Measurements from ENCODE around the gene GUCY1B1.

GUCY1B1 gene

DNA sequence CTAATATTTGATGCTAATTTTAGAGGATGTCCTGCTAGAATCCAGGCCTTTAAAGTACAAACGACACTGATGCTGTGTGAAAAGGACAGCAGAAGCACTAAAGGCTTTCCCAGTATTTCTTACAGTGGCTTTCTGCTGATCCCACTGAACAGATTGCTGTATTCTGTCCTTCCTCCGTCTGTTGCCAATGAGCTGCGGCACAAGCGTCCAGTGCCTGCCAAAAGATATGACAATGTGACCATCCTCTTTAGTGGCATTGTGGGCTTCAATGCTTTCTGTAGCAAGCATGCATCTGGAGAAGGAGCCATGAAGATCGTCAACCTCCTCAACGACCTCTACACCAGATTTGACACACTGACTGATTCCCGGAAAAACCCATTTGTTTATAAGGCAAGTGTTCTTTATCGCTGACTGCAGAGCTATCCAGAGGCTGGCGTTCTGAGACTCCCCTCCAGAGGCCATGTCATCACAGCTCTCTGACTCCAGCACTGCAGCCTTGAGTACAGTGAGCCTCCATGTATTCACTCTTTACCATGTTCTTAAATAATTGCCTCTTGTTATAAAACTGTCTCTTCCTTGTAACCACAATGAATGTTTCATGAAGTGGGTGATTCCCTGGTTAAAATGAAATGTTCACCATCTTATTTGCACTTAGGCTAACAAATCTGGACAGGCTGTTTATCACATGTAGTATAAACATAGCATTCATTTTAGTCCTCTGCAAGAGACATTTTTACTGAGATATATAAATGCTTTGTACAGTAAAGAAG, 43.6 kb downstream of the GUCY1B1 start:
- no peak for DNase-seq

DNA sequence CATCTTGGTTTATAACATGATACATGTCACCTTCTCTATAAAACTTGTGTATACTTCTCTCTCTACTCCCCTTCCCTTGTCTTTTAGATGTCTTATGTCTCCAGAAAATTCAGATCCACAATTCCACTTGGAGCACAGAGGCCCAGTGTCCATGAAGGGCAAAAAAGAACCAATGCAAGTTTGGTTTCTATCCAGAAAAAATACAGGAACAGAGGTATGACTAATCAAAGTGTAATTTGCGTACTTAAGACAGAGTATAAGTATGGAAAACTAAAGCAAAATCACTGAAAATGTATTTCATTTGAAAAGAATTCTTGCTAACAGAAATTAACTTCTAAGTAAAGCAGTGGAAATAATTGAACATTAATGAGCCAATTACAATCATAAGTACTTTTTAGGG, 46.2 kb downstream of the GUCY1B1 start:
- DNase-seq = no peak

DNA sequence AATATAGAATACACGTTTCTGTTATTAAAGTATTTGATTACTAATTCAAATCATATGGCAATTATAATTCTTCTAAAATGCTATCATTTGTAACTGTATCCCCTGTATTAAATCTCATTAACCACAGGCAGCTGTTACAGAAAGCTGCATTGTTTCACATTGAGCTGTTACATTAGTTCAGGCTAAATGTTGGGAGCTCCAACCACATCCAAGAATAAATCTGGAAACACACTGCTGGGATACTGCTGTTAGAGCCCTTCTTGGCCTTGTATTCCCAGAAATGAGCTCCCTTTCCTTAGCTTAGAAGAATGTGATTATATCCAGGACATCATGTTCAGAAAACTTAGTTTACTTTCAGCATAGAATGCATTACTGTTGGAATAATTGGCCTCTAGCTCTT, 48.2 kb downstream of the GUCY1B1 start:
- no peak for DNase-seq

DNA sequence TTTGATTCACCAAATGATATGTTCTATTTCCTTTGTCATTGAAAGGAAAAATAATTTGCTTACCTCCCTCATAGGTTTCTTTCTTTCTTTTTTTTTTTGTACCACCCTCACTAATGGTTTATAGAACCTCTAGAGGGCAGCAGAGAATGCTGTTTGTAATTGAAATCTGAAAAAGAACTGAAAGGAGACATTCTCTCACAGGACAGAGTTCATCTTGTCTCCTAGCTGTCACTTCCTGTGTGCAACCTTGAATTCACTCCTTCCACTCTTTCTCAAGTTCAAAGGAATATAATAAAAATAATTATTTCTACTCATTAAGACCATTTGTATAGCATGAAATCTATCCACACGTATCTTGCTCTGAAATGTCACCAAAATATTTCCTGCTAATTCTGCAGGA, 51.0 kb downstream of the GUCY1B1 start:
- no peak for DNase-seq

DNA sequence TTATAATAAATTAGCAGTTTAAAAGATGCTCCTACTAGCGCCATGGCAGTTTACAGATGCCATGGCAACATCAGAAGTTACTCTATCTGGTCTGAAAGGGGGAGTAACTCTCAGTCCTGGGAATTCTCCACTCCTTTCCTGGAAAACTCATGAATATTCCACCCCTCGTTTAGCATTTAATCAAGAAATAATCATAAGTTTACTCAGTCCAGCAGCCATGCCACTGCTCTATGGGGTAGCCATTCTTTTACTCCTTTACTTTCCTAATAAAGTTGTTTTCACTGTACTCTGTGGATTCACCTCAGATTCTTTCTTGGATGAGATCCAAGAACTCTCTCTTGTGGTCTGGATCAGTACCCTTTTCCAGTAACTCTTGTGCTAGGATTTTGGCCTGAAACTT, 52.3 kb downstream of the GUCY1B1 start:
- no peak for DNase-seq

DNA sequence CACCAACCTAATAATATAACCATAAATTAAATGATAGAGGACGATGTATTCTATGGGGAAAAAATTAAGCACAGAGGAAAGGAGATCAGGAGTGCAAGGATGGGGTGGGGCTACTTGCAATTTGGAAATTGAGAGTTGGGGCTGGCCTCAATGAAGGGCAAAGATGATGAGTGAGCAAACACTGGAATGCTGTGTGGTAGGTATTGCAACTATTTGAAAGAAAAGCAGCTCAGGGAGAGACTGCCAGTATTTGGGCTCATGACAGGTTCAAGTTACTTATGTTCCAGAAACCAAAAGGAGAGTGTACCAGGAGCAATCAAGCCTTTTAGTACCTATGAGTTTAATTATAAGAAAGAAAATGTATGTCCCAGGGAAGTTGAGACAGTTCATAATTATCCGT, 59.8 kb downstream of the GUCY1B1 start:
- no peak for DNase-seq

DNA sequence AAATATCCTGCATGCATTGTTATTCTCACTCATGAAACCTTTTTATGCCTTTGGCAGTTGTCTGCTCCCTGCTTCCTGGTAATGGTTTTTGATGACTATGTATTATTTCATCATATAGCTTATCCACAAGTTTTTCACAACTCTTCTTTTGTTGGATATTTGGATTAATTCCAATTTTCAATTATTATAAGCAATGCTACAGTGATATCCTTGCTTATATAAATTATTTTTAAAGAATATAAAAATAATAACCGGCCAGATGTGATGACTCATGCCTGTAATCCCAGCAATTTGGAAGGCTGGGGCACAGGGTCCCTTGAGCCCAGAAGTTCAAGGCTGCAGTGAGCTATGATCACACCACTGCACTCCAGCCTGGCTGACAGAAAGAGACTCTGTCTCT, 60.2 kb downstream of the GUCY1B1 start:
- no peak for DNase-seq

DNA sequence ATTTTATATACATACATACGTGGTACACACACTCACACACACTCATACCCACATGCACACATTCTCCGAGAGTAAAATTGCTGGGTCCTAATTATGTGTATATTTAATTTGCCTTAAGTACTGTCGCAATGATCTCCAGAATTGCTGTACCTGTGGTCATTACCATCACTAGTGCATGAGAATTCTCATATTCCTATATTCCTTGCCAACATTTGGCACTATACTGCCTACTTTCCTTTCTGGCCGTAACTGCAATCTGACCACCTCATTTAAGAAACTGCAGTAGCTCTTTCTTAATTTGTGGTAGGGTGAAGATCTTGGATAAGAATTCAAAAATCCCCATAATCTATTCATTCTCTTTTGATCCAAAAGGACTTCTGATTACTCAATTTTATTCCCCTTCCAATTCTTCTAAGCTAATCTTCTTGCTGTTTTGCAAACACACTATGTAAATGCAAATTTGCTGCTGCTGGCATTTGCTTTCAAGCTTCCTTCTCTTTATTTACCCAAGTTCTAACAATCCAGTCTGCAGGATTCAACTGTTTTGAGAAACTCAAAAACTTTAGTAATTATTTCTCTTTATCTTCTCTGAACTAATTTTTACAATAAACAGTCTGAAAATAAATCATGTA, 62.2 kb downstream of the GUCY1B1 start:
- DNase-seq = no peak

DNA sequence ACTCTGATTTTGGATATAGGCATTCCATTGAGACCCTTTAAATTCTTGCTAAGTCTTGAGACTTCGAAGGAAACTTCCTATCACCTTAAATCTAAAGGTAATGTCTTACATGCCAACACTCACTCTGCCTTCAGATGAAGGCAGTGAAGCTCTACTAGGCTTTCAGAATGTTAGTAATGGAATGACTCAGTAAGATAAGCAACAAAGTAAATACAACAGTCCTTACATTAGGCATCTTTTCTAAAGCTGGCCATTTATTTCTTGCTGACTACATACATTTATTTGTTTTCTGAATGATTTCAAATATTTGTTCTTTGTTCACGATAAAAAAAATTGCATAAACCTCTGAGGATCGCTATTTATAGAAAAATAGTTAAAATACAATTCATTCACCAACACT, 63.8 kb downstream of the GUCY1B1 start:
- no peak for DNase-seq

DNA sequence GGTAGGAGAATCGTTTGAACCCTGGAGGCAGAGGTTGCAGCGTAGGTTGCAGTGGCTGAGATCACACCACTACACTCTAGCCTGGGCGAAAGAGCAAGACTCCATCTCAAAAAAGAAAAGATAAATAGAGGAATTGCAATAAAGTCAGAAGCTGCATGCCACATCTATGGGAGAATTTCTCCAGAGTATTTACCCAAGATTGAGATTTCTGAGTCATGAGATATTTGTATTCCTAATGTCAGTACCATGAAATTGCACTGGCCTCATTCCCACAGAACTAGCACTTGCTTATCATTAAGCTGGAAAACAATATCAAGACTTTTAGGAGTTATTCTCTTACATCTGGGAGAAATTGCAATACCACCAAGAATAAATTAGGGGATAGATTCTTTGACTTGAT, 69.8 kb downstream of the GUCY1B1 start:
- no peak for DNase-seq

DNA sequence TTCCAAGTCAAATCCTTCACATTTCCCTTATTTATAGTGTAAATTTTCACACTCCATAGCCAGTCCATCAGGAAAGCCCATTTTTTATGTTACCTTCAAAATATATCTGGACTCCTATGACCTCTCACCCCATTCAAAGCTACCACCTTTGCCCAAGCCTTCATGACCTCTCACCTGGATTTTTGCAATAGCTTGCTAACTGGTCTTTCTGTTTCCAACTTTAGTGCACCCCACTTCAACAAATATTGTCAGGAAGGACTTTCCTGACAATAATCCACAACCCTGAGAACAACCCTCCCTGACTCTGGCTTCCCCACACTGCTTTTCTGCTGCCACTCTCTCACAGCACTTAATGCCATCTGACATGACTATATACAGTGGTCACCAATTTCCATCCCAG, 73.8 kb downstream of the GUCY1B1 start:
- DNase-seq = no peak

DNA sequence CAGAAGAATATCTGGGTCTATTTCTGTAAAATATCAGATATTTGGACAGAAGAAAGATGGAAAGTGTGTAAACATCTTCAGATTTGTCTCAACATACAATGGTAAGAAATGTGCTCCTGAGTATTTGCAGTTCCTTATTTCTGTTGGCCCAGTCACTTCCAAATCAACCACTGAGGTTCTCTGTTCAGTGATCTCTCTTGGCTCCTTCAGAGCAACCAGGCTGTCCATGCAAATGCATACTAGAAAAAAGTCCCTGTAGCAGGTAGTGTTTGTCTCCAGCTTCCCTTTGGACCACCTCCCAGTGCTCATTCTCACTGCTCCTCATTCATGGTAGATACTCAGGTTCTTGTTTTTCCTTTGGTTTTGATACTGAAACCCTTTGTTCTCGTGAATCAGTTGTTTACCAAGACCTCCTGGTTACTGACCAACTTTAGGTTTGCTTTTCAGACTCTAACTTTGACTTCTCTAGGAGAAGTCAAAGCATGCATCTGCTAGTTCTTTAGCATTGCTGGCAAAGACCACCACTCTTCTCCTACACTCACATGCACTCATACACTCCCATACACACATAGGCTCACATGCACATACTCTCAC, 78.5 kb downstream of the GUCY1B1 start:
- DNase-seq = no peak

DNA sequence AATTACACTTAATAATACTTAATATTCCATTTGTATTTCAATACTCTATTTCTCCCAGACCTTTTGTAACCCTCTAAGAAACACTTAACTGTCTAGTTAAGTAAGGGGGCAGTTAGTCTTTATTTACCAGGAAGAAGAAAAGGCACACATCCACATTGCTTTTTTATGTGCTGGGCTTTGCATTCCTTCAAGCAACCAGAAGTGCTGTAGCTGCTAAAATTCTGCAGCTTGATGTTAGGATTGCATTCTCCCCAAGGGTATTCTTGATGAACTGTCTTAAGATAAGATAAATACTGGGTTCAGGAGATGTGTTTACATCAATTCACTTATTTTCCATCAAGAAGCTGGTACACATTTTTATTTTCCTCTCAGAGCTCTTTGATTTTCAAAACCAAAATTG, 83.3 kb downstream of the GUCY1B1 start:
- no peak for DNase-seq

DNA sequence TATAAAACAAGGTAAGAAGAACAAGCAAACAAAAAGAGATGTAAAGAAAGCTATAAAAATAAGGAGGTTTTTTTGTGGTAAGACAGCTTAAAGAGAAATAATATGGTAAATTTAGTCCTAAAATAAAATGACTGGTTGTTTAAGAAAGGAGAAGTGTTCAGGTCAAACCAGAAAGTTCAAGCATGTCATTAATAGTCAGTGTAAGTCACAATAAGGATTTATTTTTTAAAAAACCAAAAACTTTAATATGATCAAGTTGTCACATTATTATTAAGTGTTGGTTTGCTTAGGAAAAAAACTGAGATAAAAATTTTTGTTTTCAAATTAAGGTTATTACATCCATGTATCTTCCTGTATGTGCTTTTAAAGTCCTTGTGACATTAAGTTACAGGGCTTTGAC, 88.1 kb downstream of the GUCY1B1 start:
- DNase-seq = no peak

DNA sequence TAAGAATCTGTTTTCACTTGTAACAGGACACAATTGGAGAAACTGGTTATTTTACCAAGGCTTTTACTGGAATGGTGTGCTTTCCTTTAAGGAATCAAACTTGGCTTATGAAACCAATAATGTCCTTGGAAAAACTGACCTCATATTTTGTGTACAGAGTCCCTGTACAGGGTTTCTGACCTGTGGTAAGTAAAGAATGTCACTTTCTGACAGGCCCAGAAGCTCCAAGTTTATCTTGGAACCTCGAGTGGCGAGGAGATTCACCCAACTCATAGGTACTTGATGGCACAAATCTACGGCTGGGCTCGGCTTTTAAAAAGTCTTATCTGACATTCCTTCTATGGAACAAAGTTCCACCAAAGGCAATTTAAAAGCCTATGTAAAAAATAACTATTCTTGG, 90.2 kb downstream of the GUCY1B1 start:
- no peak for DNase-seq

DNA sequence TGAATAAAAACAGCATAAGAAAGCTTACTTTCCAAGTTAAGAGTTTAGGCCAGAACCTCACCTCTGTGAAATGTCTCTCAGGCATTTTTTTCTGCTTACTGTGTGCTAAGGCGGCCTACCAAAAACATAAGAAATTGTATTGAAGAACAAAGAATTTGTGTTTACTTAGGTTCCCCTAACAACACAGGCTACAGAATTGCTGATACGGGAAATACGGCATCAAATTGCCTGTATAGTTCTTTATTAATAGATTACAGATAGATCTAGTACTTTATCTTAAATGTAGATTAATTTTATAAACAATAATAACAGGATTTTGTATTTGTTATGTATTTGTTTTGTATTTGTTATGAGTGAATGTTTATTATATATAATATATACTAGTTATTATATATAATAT, 94.4 kb downstream of the GUCY1B1 start:
- no peak for DNase-seq

DNA sequence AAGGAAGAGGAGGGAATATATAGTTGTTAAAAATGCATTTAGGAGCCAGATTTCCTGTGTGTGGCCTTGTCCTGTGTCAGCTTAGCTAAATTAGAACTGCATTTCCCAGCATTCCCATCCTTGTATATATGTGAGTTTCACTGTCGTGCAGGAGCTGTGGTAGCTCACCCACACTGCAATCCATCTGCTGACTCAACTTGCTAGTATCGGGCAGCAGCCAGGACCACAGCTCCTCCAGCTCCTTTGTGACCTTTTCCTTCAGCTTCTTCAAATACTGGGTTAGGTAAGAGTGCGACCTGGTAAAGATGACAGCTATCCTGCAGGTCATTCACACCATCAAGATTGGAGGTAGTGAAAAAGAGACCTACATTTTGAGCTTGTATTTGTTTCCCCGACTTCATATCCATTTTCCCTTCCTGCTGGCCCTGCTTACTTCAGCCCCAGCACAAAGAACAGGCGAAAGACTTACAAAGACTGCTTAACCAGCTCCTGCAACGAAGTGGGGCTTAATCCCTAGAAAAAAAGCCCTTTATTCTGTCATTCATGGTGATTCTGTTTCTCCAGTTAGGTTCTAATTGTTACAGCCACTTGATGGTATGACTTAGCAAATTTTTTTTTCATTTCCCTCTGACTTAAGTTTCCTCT, 95.9 kb downstream of the GUCY1B1 start:
- no peak for DNase-seq

DNA sequence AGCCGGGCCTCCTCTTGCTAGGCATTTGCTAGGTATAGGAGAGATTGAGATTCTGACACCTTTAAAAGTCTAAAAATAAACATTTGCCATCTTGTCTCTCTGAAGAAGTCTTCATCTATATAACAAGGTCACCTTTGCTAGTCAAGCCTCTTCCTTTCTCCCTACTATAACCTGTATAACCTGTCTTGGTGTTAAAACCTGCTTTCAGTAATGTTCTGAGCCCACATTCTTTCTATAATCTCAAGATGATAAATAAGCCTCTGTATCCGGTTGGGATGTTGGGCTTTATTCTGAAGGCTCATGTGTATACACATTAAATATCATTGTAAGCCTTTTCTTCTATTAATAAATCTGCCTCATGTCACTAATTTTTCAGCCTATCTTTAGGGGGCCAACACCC, 97.1 kb downstream of the GUCY1B1 start:
- no peak for DNase-seq
